GM03348 (cell line): ENCODE results near the gene MYL12A.

Experiments
- DNase-seq: peaks from one replicate; pipeline ENCODE4 v3.0.0; 2012; ENCODE audit warnings: low spot score

MYL12A gene

DNA sequence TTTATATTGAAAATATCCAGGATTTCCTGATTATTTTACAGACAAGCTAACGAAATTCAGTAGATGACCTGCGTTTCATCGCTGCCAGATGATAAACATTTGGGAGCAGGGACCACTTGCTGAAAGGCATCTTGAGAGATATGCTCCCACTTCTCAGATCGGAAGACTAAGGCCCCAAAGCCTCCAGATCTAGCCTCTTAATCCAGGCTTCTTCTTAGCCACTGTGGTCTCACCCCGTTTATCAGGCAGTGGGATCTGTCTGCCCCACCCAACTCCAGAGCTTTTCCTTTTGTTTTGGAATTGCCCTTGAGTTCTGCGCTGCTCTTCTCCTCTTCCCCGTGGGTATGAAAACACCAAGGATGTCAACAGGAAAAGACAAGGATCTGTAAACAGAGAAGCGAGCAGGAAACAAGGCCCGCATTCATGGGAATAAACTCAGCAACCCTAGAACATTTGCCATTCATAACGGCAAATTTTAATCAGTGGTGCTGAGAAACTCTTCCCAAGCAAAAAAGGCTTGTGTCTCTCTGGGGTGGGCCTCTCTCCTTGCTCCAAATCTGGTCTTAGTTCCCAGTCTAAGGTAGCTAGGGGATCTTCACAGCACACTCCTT lies 35.8 kb downstream of the MYL12A start:
- no peak for DNase-seq

DNA sequence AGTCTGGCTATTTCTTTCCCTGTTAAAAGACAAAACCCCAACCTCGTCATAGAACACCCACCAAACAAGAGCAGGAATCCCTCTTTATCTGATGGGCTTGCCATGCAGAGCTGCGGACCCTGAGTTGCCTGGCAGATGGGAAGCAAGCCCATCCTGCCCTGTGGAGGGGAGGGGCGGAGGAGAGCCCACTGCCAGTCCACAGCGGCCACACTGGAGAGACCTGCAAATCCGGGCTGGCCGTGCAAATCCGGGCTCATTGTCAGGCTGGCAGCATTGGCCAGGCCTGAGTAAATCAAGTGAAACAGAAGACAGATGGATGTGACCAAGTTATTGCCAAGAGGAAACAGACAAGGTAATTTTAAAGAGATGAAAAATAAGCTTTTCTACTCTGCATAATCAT lies 36.3 kb downstream of the MYL12A start:
- no peak for DNase-seq

DNA sequence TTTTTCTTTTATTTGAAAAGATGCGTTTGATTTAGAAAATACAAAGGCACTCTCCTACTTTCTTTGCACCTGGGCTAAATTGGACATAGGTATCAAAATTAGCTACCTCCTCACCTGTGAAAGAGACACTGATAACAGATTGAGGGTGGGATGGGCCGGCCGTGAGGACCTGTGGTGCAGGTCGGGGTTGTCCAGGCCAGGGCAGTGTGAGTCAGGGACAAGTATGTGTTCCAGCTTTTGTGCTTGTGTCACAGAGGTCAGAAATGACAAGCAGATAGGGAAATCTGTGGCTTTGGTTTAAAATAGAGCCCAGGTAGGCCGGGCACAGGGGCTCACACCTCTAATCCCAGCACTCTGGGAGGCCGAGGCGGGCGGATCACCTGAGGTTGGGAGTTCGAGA lies 36.9 kb downstream of the MYL12A start:
- no peak for DNase-seq

DNA sequence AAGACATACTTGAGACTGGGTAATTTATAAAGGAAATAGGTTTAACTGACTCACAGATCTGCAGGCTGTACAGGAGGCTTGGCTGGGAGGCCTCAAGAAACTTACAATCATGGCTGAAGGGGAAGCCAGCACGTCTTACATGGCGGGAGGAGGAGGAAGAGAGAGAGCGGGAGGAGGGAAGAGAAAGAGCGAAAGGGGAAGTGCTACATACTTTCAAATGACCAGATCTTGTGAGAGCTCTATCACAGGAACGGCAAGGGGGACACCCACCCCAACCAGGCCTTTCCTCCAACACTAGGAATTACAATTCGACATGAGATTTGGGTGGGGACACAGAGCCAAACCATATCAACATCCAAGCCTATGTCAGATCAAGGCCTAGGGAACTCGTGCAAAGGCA lies 38.6 kb downstream of the MYL12A start:
- no peak for DNase-seq

DNA sequence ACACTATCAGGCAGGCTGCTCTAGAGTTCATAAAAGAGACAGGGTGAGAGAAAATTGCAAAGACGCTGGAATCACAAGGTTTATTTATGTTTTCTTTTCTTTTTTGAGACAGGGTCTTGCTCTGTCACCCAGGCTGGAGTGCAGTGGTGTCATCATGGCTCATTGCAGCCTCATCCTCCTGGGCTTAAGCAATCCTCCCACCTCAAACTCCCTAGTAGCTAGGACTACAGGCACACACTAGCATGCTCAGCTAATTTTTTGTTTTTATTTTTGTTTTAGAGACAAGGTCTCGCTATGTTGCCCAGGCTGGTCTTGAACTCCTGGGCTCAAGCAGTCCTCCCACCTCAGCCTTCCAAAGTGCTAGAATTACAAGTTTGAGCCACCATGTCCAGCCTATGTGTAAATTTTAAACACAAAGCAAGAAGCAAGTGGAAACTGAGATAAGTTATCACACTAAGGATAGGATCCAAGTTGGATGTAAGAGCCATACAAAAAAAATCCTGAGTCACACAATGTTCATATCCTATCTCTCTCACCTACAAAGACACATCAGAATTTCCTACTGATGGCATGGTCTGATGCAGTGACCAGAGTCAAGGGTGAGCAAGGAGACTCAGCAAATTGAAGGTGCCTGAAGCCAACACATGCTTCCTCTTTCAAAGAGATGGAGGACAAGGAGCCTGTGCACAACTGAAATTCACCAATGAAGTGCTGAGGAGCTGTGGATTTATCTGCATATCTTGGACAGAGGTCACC lies 45.8 kb downstream of the MYL12A start:
- DNase-seq: no peak

DNA sequence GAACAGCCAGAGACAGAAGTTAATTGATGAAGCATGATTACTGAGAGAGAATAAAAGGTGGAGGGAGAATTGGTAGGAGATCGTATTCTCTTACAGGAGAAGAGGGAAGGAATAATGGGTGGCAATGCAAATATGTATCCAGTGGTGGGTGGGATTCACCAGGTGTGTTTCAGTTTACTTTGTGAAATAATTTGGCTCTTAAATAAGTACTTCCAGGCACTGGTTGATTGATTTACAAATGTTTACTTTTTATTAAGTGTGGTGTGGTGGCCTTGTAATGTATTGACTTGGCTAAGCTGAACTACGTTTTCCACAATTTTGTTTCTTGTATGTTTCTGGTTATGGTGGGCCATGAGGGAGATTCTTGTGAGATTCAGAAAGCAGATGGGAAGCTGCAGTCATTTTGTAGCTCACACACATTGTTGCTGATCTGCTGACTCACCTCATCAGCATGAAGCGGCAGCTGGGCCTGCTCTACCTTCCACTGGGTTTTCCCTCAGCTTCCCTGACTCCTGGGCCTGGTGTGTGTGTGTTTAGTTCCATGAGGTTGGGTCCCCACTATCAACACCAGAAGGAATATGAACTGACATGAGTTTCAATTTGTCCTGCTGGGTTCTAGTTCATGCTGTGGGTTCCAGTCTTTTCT lies 47.0 kb downstream of the MYL12A start:
- peak; percentile 50 for DNase-seq

DNA sequence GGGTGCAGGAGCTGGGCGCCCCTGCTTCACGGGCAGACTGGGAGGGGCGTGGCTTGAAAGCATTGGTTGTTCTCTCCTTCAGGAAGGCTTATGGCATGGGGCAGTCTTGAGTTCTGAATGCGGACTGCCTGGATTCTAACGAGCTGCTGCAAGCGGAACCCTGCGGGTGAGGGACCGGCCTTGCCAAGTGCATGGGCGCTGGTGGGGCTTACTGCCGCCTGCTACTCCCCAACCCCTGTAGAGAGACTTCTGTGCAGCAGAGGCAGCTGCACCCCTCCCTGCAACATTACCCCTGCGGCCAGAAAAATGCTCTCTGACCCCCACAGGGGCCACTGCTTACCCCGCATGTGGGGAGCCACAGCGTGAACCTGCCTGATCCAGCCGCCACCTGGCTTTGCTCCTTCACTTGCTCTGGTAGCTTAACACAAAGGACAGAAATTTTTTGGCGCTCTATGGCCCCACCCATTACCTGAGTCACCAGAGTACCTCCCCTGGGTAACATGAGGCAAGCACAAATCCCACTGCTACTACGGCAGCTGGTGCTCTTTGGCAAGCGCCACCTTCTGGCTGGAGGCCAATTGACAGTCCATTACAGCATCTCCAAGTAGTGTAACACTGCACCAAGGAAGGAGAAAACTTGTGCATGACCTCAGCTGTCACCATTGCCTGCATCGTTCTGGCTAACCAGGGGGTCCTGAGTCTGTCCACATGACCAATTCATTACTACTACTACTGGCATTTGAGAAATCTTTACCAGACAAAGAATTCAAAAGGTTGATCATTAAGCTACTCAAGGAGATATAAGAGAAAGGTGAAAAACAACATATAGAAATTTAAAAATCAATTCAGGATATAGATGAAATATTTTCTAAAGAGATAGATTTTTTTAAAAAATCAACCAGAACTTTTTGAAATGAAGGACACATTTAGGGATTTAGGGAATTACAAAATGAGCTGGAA lies 49.7 kb downstream of the MYL12A start:
- peak; percentile 59 for DNase-seq

DNA sequence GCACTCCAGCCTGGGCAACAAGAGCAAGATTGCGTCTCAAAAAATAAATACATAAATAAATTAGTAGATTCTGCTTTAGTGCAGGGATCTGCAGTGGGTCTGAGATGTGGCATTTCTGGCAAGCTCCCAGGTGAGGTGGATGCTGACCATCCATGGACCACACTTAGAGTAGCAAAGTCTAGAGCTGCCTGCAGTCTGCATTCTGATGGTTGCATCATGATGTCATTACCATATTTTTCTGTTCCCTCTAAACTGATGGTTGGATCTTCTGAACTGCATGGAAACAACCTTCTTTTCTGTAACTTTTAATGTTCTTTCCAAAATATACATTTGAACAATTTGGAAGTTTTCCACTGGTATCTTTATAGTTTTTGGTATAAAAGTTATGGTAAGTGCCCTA lies 57.2 kb downstream of the MYL12A start:
- DNase-seq: no peak

DNA sequence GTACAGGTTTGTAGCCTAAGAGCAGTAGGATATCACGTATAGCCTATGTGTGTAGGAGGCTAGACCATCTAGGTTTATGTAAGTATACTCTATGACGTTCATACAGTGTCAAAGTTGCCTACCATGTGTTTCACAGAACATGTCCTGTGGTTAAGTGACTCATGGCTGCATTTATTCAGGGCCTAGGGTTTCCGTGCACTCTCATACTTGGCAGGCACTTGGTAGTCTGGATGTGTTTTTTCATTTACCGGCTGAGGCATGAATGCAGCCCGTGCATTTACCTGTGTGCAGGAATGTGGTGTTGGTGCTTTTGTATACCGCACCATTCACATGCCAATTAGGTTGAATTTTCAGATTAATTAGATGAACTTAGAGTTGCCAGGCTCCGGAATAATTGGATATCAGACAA lies 57.8 kb downstream of the MYL12A start:
- DNase-seq: peak; percentile 92
